ELF-1 (cell line): Measurements from ENCODE around the gene ATOH8.

Experiments used
- DNase-seq: peaks from one replicate; pipeline ENCODE4 v3.0.0-alpha.2; 2016; ENCODE audit warnings: low read depth, low spot score

ATOH8 gene

DNA sequence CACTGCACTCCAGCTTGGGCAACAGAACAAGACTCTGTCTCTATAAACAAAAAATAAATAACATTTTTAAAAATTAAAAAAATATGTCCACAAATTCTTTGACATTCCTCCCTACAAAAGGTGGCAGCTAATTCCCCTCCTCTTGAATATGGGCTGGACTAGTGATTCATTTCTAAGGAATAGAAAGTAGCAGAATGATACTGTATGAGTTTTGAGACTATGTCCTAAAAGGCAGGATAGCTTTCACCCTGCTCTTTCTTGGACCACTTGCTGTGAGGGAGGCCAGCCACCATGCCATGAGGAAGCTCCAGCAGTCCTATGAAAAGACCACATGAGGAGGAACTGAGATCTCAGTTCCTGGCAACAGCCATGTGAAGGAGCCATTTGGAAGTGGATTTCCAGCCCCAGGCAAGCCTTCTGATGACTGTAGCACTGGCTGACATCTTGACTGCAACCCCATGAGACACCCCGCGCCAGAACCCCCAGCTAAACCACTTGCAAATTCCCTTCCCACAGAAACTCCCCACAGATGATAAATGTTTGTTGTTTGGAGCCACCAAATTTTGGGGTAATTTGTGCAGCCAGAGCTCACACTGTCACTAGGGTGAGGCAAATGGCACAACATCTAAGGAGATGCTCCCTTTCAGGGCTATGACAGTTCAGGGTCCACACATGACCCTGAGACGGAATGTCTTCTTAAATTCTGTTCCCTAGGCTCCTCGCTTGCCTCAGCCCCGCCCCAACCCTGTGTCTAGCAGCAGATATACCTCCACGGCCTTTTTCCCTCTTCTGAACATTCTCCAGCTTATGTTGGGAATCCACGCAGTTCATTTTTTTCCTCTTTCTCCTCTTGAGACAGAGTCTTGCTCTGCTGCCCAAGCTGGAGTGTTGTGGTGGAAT, 17.1 kb upstream of the ATOH8 start:
- no peak for DNase-seq

DNA sequence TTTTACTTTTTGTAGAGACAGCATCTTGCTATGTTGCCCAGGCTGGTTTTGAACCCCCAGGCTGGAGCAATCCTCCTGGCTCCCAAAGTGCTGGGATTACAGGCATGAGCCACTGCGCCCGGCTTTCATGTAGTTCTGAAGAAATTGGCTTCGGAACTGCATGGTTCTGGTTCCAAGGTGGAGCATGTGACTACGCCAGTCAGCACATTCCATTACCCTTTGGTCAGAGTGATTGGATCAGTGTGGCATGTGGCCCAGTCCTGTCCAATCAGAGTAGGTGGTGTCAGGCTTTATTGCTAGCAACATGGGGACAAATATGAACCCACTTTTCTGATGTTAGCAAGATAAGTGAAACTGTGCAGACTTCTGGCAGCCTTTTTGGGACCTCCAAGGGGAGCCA, 16.3 kb upstream of the ATOH8 start:
- DNase-seq = peak; percentile 27

DNA sequence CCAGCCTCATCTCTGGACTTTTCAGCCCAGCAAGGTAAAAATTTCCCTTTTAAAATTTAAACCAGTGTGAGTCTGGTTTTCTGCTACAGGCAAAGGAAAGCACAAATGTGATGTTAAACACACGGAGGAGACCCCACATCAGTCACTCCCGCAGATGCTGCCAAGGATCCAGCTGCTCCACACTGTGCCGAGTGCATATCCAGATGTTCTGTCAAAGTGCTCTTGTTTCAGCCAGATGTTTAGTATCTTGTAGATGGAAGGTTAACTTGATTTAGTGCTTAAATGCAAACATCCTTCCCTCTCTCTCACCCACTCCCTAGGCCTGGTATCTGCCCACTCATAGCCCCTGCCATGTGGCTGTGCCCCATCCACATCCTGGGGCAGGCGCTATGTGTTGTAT, 15.8 kb upstream of the ATOH8 start:
- DNase-seq = no peak

DNA sequence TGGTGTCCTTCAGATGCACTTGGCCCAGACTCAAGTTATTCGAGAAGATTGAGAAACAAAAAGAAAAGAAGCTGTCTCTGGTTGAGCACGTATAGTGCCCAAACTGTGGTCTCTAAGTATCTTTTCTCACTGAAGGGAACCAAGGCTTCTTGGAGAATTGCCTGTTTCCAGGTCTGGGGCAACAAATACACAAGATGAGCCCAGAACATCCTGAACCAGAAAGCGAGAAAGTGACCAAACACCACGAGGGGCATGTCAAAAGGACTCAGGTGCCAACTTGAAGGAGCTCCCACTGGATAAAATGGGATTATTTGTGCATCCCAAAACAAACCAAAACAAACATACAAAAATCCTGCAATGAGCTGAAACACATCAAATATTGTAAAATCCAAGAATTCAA, 13.6 kb upstream of the ATOH8 start:
- DNase-seq = no peak

DNA sequence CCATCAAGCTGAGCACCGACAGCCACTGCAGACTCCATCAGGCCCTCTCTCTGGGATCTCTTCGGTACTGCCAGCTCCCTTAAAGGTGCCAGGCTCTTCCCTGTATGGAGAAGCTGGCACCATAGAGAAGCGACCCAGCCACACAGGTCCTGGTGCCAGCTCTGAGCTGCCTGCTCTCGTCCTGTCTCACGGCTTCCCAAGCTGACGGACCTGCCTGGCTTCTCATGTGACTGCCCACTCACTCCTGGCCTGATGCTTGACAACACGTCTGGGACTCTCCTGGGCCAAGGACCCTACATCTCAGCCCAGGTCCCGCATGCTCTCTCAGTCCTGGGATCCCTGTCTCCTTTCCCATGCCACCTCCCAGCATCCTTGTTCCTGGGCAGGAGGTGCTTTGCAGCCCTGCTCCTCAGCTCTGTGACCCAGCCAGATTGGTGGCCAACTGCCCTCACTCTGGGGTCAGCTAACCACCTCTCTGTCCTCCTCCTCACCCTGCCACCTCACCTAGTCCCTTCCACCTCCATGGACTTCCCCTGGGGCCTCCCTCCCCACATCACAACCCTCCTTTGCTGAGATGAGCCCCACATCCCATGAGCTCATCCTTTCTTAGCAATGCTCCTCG, 12.5 kb upstream of the ATOH8 start:
- DNase-seq = no peak

DNA sequence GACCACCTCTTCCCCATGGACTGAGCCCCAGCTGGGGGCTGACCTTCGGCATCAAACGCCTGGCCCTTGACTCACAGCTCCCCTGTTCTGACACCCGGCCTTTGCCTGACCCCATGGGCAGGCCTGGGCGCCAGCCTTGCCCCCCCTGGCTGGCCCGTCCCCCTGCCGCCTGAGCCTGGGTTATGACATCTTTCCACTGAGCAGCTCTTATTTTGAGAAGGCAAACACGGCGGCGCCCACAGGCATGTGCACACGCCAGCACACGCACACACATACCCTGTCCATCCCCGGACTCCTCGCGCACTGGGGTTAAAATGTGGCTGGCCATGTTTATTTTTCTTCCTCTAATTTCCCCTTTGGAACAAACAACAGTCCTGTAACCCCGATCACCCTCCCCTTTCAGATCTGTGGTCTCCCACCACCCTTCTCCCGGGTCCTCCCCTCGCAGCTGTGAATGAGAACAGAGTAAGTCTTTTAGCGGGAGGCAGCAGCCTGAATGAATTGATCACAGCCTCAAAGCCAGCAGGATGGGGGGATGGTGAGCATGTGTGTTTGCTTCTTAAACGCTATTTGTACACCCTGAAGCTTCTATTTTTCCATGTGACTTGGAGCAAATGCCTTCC, 11.8 kb upstream of the ATOH8 start:
- DNase-seq = no peak

DNA sequence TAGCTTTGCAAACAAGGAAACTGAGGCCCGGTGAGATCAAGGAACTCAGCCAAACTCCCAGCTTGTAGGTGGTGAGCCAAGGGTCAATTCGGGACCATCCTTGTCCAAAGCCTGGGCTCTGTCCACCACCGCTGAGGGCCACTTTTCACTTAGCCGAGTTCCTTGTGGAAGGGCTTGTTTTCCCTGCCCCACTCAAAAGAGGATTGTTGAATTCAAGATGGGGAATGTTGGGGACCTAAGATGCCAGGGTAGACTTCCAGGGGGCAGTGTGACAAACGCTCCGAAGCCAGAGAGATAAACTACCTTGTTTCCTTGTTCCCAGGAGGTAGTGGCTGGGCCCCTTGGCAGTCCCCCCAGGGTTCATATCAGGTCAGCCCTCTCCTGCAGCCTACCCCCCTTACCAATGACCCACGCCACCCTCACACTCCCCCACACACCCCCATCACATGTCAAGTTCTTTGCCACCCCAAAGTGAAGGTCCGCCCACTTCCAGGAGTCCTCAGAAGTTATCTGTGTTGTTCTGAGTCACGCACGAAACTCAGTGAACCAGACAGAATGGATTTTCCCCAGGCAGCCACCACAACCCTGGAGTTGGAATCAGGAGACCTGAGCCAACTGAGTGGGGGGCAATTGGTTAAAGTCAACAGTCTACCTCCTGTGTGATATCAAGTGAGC, 10.3 kb upstream of the ATOH8 start:
- no peak for DNase-seq

DNA sequence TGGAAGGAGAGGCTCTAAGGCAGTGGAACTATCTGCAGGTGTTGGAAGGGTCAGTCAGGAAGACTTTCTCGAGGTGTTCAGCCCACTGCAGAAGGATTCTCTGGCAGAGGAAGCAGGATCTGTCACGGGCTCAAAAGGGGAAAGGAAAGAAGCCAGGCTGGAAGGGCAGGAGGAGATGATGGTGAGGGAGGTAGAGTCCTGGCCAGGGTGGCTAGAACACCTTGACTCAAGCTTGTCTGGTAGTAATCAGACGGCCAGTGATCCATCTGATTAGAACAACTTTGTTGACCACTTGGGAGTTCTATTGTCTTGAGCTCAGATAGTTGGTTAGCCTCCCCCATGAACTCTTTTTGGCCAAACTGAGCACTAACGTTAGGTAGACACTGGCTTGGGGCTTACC, 9.7 kb upstream of the ATOH8 start:
- DNase-seq = no peak

DNA sequence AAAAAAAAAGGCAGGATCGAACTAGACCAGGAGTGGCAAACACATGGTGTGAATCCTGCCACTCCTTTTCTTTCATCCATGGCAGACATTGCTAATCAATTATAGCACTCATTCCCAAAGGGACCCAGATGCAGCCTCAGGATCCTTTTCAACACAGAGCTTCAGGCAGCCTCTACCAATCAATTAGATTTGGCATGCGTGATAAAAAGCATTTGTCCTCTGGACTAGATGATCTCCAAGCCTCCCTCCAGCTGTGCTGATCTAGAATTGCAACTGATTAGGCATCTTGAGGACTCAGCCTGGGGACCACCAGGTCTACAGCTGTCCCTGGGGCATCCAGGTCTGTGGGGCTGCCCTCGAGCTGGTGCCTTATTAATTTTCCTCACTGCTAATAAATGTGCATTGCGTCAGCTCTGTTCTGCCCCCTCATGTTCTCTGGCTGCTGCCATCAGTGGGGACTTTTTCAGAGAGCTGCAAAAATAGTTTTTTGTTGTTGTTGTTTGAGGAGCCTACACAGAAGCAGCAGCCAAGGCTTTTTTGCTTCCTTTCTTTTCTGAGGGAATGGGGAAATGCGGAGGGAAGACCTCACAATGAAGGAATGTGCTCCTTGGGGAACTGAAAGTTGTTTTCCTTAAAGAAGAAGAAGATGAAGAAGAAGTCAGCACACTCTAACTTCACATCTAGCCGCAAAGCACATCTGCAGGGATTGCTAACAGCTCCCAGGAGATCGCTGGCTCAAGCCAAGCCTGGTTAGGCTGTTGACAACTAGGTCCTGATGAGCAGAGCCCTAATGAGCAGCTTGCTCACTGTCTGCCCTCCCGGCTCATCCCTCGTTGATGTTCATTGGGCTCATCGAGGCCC, 8.8 kb upstream of the ATOH8 start:
- DNase-seq = no peak

DNA sequence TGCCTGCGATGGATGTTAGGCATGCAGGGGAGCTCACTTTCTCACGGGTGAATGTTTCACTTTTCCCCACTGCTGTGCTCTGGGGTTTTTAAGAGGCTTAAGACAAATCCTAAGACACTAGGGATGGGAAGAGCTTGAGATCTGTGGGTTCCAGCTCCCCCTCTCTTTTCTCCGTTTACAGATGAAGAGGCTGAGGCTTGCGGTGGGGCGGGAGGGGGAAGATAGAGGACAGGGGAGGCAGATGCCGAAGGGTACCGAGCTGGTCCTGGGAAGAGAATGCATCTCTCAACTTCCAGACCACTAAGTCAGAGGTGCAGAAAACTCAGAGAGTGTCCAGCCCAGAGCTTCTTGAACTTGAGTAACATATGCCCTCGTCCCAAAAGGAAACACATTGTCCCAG, 8.2 kb upstream of the ATOH8 start:
- no peak for DNase-seq

DNA sequence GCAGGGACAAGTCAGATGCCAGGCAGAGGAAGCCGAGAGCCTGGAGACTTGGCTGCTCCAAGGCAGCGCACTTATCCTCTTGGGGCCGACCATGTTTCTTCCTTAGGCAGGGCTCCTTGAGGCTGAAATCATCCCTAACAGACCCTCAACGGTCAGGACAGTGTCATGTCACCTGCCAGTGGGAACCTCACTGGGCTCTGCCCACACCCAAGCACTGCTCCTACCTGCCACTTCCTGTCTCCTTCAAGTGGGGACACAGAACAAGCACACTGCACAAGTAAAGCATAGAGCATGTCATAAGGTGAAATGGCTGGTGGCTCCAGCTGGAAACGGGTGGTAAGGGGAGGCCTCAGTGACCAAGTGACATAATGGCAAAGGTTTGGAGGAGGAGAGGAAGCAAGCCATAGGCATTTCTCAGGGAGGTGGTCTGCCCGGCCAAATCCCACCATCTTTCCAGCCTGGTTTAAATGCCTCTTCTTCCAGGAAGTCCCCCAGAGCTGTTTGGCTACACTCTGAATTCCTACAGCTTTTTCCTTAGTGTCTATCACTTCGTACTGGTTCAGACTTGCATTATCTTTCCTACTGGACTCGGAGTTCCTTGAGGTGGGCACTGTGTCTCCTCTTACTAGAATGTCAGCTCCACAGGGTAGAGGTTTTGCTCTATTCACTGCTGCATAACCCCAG, 7.3 kb upstream of the ATOH8 start:
- no peak for DNase-seq

DNA sequence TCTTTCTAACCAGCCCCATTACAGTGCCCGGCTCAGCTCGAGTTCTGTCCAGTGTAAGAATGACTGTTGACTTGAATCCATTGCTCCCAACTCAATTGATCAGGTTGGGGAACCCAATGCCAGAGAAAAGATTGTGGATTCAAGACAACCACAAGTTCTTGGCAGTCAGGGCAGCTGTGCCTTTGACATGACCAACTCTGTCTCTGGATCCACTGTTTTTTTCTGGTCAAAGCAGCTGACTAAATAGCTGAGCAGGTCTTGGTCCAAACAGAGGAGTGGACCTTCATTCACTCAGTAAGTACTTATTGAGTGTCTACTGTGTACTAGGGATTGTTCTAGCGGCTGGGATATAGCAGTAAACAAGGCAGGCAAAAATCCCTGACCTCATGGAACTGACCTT, 6.3 kb upstream of the ATOH8 start:
- no peak for DNase-seq

DNA sequence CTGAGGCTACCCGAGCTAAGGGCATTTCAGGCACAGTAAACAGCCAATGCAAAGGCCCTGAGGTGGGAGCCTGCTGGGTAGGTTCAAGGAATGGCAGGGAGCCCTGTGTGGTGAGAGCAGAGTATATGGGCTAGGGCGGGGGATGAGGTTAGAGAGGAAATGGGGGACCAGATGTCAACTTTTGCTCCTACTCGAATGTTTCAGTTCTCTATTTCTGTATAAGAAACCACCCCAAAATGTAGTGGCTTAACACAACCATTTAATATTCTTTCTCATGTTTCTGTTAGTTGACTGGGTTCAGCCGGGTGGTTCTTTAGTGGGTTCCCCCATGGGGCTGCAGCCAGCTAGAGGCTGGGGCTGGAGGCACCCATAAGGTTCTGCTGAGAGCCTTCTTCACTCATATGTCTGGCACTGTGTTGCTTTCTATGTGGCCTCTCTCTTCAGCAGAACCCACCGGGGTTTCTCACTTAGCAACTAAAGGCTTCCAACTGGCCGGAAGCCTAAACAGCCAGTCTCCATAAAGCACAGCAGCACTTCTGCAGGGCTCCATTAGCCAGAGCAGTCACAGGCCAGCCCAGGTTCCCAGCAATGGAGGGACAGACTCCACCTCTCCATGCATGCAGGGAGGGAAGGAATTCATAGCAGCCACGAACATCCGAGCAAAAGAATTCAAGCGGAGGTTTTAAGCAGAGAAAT, 5.6 kb upstream of the ATOH8 start:
- no peak for DNase-seq

DNA sequence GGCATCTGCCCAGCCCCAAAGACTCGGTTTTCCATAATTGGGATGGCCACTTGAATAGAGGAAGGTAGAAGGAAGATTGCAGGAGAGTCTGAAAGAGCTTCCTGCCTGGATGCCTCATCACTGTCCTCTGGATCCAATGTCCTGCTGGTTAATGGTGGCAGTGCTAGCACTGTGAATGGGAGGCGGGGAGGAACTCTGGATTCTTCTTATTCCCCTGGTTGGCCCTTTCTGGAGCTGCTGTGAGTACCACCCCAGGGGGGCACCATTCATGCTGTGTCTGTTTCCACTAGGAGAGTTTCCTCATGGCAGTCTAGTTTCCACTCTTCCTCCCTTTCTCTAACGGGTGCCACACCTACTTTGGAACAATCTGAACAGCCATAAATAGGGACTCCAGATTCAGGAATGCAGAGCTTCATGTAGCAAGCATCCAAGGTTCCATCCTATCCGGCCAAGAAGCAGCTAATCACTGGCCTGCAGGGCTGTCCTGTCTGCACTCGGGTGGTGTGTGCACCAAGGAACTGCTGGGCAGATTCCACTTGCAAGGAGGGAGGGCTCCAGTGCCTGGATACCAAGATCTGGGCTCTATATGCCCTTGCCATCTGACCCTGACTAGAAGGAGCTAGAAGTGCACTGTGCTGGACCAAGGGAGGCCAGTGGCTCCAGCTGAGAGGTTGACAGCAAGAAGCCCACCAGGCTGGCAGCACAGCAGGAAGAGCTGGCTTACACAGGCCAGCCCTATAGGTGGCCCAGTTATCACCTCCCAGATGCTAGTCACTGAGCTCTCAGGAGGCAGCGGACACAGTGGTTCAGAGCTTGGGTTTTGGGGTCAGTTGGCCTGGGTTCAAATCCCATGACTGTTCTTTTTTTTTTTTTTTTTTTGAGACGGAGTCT, 4.6 kb upstream of the ATOH8 start:
- peak; percentile 32 for DNase-seq

DNA sequence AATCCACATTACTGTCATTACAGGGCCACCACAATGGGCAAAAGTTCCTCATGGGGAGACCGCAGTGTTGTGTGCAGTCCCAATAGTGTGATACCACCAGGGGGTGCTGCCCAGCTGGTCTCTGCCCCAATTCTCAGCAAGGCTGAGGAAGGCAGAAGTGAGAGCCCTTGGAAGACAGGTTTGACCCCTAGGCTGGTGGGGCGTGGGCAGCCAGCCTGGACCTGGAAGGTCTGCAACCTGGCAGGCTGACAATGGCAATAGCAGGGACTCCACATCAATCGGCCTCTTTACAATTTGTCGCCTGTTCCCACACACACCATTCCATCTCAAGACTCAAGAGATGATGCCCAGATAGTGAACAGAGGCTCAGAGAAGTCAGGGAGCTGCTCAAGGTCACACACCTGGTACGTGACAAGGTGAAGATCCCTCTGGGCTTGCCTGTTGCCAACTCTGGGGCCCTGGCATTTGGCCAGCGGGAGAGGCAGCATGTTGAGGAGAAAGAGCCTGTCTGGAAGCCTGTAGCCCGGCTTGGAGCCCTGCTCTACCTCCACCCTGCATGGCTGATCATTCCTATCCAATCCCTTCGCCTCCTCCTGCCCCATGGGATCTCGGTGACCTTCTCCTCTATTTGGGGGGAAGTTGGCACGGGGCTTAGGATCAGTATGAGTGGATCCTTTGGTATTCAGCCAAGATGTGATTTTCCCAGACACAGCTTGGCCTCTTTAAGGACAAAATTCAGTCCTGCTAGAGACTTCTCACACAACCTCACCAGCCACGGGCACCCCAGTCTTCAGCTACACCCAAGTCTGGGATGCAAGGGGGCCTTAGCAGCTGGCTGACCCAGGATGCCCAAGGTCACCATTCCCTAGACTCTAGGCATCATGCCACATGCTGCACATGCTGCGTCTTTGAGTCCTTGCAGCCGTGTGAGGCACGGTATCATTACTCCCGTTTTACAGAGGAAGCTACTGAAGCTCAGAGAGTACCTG, 2.9 kb upstream of the ATOH8 start:
- peak; percentile 84 for DNase-seq

DNA sequence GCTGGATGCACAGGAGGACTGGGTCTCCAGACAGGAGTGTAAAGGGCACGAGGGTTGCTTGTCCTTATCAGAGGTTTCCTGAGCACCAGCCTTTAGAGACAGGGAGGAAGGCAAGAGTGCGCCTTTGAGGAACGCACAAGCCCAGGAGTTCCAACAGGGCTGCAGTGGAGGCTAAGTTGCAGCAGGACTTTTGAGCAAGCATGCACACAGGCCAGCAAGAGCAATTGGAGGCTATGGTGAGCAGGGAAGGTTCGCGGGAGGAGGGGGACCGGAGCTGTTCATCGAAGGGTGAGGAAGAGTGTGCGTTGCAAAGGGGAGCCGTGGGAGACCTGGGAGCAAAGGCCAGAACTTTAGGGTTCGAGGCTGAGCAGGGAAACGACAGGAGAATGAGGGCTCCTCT, 2.2 kb upstream of the ATOH8 start:
- DNase-seq = no peak

DNA sequence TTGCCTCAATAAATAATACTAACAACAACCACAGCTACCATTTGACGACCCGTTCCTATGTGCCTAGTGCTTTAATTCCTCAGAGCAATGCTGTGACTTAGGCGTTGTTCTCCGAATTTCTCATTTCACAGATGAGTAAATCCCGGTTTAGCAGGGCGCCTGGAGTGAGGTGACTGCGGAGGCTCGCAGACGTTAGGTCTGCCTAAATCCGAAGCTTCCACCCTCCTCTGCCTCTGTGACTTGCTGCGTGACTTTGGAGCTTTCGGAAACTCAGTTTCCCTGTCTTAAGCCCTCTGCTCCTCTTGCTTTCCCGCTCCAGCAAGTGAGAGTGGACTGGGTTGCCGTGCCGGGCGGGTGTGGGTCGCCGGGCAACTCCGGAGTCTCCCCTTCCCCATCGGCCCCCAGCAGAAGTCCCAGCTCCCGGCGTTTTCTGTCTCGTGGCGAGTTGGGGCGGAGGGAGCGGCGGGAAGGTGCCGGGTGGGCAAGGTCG, 711 bp upstream of the ATOH8 start:
- DNase-seq = peak; percentile 52
